Neural progenitor cell (in vitro differentiated cells): ENCODE results near the gene ZFHX3. TPM values are rescaled to one million over a fixed set of nuclear protein-coding genes. Genes with fewer than 3 reads are reported as not detected.

ENCODE experiments used
- DNase-seq: peaks from one replicate; pipeline ENCODE4 v3.0.0-alpha.2; 2016; ENCODE audit warnings: low spot score
- H2AFZ ChIP-seq: fragments of 200-600 bp; sonication (generic); replicated peaks from 2 replicates; pipeline ENCODE4 v1.6.1; 2016; ENCODE audit warnings: antibody characterized with exemption
- H3F3A ChIP-seq: fragments of 200-600 bp; sonication (generic); 2 replicates; pipeline ENCODE4 v1.6.1; 2016; ENCODE audit warnings: antibody characterized with exemption, low read depth
- H3K27ac ChIP-seq: fragments of 200-600 bp; sonication (generic); 2 replicates; pipeline ENCODE4 v1.5.1; 2016; ENCODE audit warnings: mild to moderate bottlenecking
- H3K27me3 ChIP-seq: fragments of 200-600 bp; sonication (generic); 2 replicates; pipeline ENCODE4 v1.6.1; 2016; ENCODE audit warnings: mild to moderate bottlenecking, moderate library complexity
- H3K36me3 ChIP-seq: fragments of 200-600 bp; sonication (generic); 2 replicates; pipeline ENCODE4 v1.5.1; 2016
- H3K4me1 ChIP-seq: fragments of 200-600 bp; sonication (generic); 2 replicates; pipeline ENCODE4 v1.6.1; 2016; ENCODE audit warnings: mixed run types
- H3K4me2 ChIP-seq: fragments of 200-600 bp; sonication (generic); 2 replicates; pipeline ENCODE4 v1.6.1; 2016
- H3K4me3 ChIP-seq: fragments of 200-600 bp; sonication (generic); 2 replicates; pipeline ENCODE4 v1.5.1; 2016
- H3K79me2 ChIP-seq: fragments of 200-600 bp; sonication (generic); 2 replicates; pipeline ENCODE4 v1.6.1; 2016; ENCODE audit warnings: low read depth
- H3K9ac ChIP-seq: fragments of 200-600 bp; sonication (generic); 2 replicates; pipeline ENCODE4 v1.6.1; 2016
- H3K9me3 ChIP-seq: fragments of 200-600 bp; sonication (generic); 2 replicates; pipeline ENCODE4 v1.5.1; 2016; ENCODE audit warnings: low read depth
- H4K20me1 ChIP-seq: fragments of 200-600 bp; sonication (generic); 2 replicates; pipeline ENCODE4 v1.6.1; 2016; ENCODE audit warnings: low read depth
- H3K27ac Mint-ChIP-seq: 3 replicates; pipeline ENCODE4 v1.8.0; 2021; ENCODE audit warnings: mixed read lengths
- H3K27me3 Mint-ChIP-seq: 2 replicates; pipeline ENCODE4 v1.8.0; 2022; ENCODE audit warnings: low read depth, mild to moderate bottlenecking, inconsistent platforms, moderate library complexity, mixed read lengths; ENCODE audit not compliant: insufficient read depth
- H3K36me3 Mint-ChIP-seq: 3 replicates; pipeline ENCODE4 v1.8.0; 2021; ENCODE audit warnings: mixed read lengths
- H3K4me1 Mint-ChIP-seq: 3 replicates; pipeline ENCODE4 v1.8.0; 2021; ENCODE audit warnings: mixed read lengths
- H3K4me3 Mint-ChIP-seq: 3 replicates; pipeline ENCODE4 v1.8.0; 2021; ENCODE audit warnings: mild to moderate bottlenecking, moderate library complexity, mixed read lengths
- H3K9me3 Mint-ChIP-seq: 3 replicates; pipeline ENCODE4 v1.8.0; 2020; ENCODE audit warnings: mixed read lengths
- CTCF ChIP-seq: fragments of 200-600 bp; sonication (generic); IDR thresholded peaks from 2 replicates; pipeline ENCODE4 v1.5.1; 2017; ENCODE audit warnings: antibody characterized with exemption, mild to moderate bottlenecking
- EZH2 ChIP-seq: fragments of 200-600 bp; sonication (generic); IDR thresholded peaks from 2 replicates; pipeline ENCODE4 v1.6.1; 2017; ENCODE audit warnings: antibody characterized with exemption, mild to moderate bottlenecking, moderate library complexity
- EZH2phosphoT487 ChIP-seq: fragments of 200-600 bp; sonication (generic); IDR thresholded peaks from 2 replicates; pipeline ENCODE4 v1.6.1; 2017; ENCODE audit warnings: antibody characterized with exemption
- total RNA-seq: library from RNA; depleted of rRNA; stranded (reverse); fragments of >200 nt; gene quantifications from 2 replicates; pipeline ENCODE4 v1.2.3, GENCODE V29; 2015; ENCODE audit warnings: low replicate concordance

The ZFHX3 gene
- total RNA-seq, 1 donor from 2014 or later, result 2.4 TPM

GRCh38 chr16:72952811-72953271 is 95.1 kb downstream of the ZFHX3 start:
- Histone ChIP-seq H2AFZ (no peak overlapping the region), H3K4me2 (no peak overlapping the region), H3K27ac (no peak overlapping the region), H3F3A (peaks cover 8% of the 10 kb centered on the region), H4K20me1 (peaks cover 15% of the 10 kb centered on the region), H3K27me3 (no peaks in the 10 kb centered on the region), H3K4me1 (peaks cover 9% of the 10 kb centered on the region), H3K9me3 (no peaks in the 10 kb centered on the region), H3K79me2 (no peaks in the 10 kb centered on the region), H3K9ac (no peak overlapping the region), H3K36me3 (no peaks in the 10 kb centered on the region), H3K4me3 (no peak overlapping the region)
- Mint-ChIP-seq H3K27ac (peak overlapping the region; percentile 38), H3K36me3 (peaks cover 51% of the 10 kb centered on the region), H3K9me3 (peaks cover 6% of the 10 kb centered on the region), H3K27me3 (peaks cover 6% of the 10 kb centered on the region), H3K4me1 (peaks cover 45% of the 10 kb centered on the region), H3K4me3 (no peak overlapping the region)
- TF ChIP-seq EZH2, result no peak
- TF ChIP-seq CTCF, result no peak
- no peak for TF ChIP-seq EZH2phosphoT487
- no peak for DNase-seq

GRCh38 chr16:72952404-72952803 is 95.5 kb downstream of the ZFHX3 start:
- TF ChIP-seq EZH2phosphoT487, result no peak
- TF ChIP-seq EZH2, result no peak
- TF ChIP-seq CTCF, result no peak
- Histone ChIP-seq H3K27me3 (no peaks in the 10 kb centered on the region), H3K9ac (no peak overlapping the region), H3K79me2 (no peaks in the 10 kb centered on the region), H3K36me3 (no peaks in the 10 kb centered on the region), H3F3A (peaks cover 12% of the 10 kb centered on the region), H2AFZ (no peak overlapping the region), H3K27ac (no peak overlapping the region), H3K4me3 (no peak overlapping the region), H4K20me1 (peaks cover 19% of the 10 kb centered on the region), H3K4me2 (no peak overlapping the region), H3K4me1 (peaks cover 13% of the 10 kb centered on the region), H3K9me3 (no peaks in the 10 kb centered on the region)
- Mint-ChIP-seq H3K4me1 (peaks cover 49% of the 10 kb centered on the region), H3K9me3 (peaks cover 6% of the 10 kb centered on the region), H3K27me3 (peaks cover 6% of the 10 kb centered on the region), H3K36me3 (peaks cover 51% of the 10 kb centered on the region), H3K4me3 (no peak overlapping the region), H3K27ac (no peak overlapping the region)
- no peak for DNase-seq

GRCh38 chr16:72951916-72952315 is 96.0 kb downstream of the ZFHX3 start:
- peaks cover 6% of the 10 kb centered on the region for H3K27me3 Mint-ChIP-seq
- H3K36me3 ChIP-seq, result no peaks in the 10 kb centered on the region
- DNase-seq, result no peak
- H3K9me3 ChIP-seq, result no peaks in the 10 kb centered on the region
- no peaks in the 10 kb centered on the region for H3K27me3 ChIP-seq
- no peak overlapping the region for H3K4me3 ChIP-seq
- H3K4me1 Mint-ChIP-seq, result peaks cover 54% of the 10 kb centered on the region
- no peak for TF ChIP-seq EZH2
- TF ChIP-seq CTCF, result no peak
- TF ChIP-seq EZH2phosphoT487, result no peak
- H3K36me3 Mint-ChIP-seq, result peaks cover 48% of the 10 kb centered on the region
- no peak overlapping the region for H2AFZ ChIP-seq
- no peak overlapping the region for H3K4me3 Mint-ChIP-seq
- H3K9ac ChIP-seq, result no peak overlapping the region
- peaks cover 18% of the 10 kb centered on the region for H3K4me1 ChIP-seq
- H3K27ac Mint-ChIP-seq, result no peak overlapping the region
- peaks cover 24% of the 10 kb centered on the region for H4K20me1 ChIP-seq
- H3K9me3 Mint-ChIP-seq, result peaks cover 3% of the 10 kb centered on the region
- no peak overlapping the region for H3K27ac ChIP-seq
- H3K4me2 ChIP-seq, result no peak overlapping the region
- H3K79me2 ChIP-seq, result no peaks in the 10 kb centered on the region
- H3F3A ChIP-seq, result peaks cover 12% of the 10 kb centered on the region
